Measurements from ENCODE around the gene PPM1D. TPM values are rescaled to one million over a fixed set of nuclear protein-coding genes. Genes with fewer than 3 reads are reported as not detected.
"Not testable (repeated sequence)": the region's sequence is repeated elsewhere in the genome, so short reads cannot be mapped to it uniquely, and the experiment has no call there.

Gene PPM1D
- total RNA-seq, 1 experiment from 2014 or later, result 19.0 TPM

DNA sequence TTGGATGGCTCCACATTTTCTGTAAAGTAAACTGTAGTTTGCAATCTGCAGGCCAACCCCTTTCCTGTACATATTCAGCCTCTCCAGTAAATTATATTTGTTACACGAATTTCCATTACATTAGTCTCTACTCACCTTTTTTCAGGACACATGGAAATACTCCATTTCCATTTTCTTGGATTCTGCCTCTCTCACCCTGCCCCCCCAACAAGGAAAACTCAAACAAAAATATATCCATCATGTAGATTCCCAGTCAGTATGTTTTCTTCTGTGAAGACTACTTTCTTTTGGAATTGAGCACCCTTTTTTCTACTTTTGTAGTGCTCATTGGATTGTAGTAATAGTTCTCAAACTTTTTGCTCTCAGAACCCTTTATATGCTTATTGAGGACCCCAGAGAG is 2.9 kb downstream of the PPM1D start:
- no peak overlapping the region for H2BK12ac ChIP-seq (ENCODE audit: insufficient read length, low read depth, low read length)
- H2BK15ac ChIP-seq (ENCODE audit: low read depth, low read length), result no peak overlapping the region
- no peak overlapping the region for H3K4ac ChIP-seq (ENCODE audit: low read depth, low read length)
- peak overlapping the region; percentile 88 for H3K4me2 ChIP-seq (ENCODE audit: insufficient read depth, insufficient read length, low read length)
- no peak overlapping the region for H4K8ac ChIP-seq (replicated peaks; ENCODE audit: insufficient read length, low read depth, low read length)
- Mint-ChIP-seq H3K4me3 (peak overlapping the region; percentile 93 to 96), H3K4me1 (peaks cover 19 to 21% of the 10 kb centered on the region in 2 experiments), H3K27me3 (ENCODE audit: low read depth) (no peaks in the 10 kb centered on the region), H3K36me3 (ENCODE audit: insufficient read depth in 1 of 3, low read depth in 3 of 3) (no peaks in the 10 kb centered on the region), H3K27ac (peak overlapping the region in 2 of 3 experiments; percentile 10 to 55; a peak in 4 of 7 replicates), H3K9me3 (no peaks in the 10 kb centered on the region; a peak in 1 of 5 replicates)
- TF ChIP-seq, protein P1, sequence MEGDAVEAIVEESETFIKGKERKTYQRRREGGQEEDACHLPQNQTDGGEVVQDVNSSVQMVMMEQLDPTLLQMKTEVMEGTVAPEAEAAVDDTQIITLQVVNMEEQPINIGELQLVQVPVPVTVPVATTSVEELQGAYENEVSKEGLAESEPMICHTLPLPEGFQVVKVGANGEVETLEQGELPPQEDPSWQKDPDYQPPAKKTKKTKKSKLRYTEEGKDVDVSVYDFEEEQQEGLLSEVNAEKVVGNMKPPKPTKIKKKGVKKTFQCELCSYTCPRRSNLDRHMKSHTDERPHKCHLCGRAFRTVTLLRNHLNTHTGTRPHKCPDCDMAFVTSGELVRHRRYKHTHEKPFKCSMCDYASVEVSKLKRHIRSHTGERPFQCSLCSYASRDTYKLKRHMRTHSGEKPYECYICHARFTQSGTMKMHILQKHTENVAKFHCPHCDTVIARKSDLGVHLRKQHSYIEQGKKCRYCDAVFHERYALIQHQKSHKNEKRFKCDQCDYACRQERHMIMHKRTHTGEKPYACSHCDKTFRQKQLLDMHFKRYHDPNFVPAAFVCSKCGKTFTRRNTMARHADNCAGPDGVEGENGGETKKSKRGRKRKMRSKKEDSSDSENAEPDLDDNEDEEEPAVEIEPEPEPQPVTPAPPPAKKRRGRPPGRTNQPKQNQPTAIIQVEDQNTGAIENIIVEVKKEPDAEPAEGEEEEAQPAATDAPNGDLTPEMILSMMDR (conservative IDR thresholded peaks at IDR 0.05), result no peak
- H4K91ac ChIP-seq (ENCODE audit: insufficient read length, low read depth, low read length), result no peak overlapping the region
- H2BK20ac ChIP-seq (ENCODE audit: low read depth, low read length, poor library complexity, severe bottlenecking), result no peak overlapping the region
- H4K20me1 ChIP-seq (ENCODE audit: control insufficient read depth, insufficient read depth, insufficient read length), result no peaks in the 10 kb centered on the region
- H2AK5ac ChIP-seq (ENCODE audit: insufficient read length, low read length), result no peak overlapping the region
- no peak overlapping the region for H2AFZ ChIP-seq (ENCODE audit: low read length)
- no peak overlapping the region for H3K18ac ChIP-seq (ENCODE audit: insufficient read length, low read depth, low read length)
- H3K27ac ChIP-seq (ENCODE audit: insufficient read length, low read depth, low read length), result no peak overlapping the region
- DNase-seq, result no peak
- peaks cover 5% of the 10 kb centered on the region for H3K79me1 ChIP-seq (ENCODE audit: insufficient read depth, low read depth, low read length, poor library complexity, severe bottlenecking)
- H3K9ac ChIP-seq (ENCODE audit: extremely low read depth, insufficient read length, low read length), result no peak overlapping the region
- no peaks in the 10 kb centered on the region for H3K9me3 ChIP-seq (ENCODE audit: control insufficient read depth, low read depth, low read length)
- peaks cover 26% of the 10 kb centered on the region; the same call in 1 of the 2 replicates for H3K79me2 ChIP-seq (ENCODE audit: insufficient read depth, low read length)
- H3K23me2 ChIP-seq (ENCODE audit: insufficient read length, low read depth, low read length, poor library complexity, severe bottlenecking), result peaks cover 9% of the 10 kb centered on the region
- H3K4me1 ChIP-seq (ENCODE audit: insufficient read depth, low read length), result no peaks in the 10 kb centered on the region
- no peak overlapping the region for H2BK5ac ChIP-seq (ENCODE audit: insufficient read length, low read length)
- no CpG with 5 or more reads among the region's 1 CpG for WGBS (ENCODE audit: extremely low coverage, insufficient read length, low lambda C conversion rate)
- H3K27me3 ChIP-seq (ENCODE audit: insufficient read depth, low read length), result no peaks in the 10 kb centered on the region
- H4K5ac ChIP-seq (ENCODE audit: insufficient read length, low read depth, low read length), result no peak overlapping the region
- H3T11ph ChIP-seq (ENCODE audit: low read length), result no peak overlapping the region
- H3K56ac ChIP-seq (ENCODE audit: insufficient read length, low read depth, low read length), result no peak overlapping the region
- H2BK120ac ChIP-seq (ENCODE audit: low read depth, low read length, poor library complexity, severe bottlenecking), result no peak overlapping the region
- H3K23ac ChIP-seq (ENCODE audit: insufficient read length, low read depth, low read length), result no peak overlapping the region
- H3K14ac ChIP-seq (ENCODE audit: insufficient read depth, low read length), result no peak overlapping the region

DNA sequence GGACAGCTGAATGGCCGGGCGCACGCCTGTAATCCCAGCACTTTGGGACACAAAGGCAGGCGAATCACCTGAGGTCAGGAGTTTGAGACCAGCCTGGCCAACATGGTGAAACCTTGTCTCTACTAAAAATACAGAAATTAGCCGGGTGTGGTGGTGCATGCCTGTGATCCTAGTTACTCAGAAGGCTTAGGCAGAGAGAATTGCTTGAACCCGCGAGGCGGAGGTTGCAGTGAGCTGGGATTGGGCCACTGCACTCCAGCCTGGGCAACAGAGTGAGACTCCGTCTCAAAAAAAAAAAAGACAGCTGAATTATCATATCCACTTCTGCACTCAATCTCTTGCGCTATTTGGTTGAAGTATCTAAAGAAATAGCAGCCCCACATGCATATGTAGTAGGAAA is 3.5 kb downstream of the PPM1D start:
- H3K27ac ChIP-seq (ENCODE audit: insufficient read length, low read depth, low read length); H3T11ph ChIP-seq (ENCODE audit: low read length); H2BK20ac ChIP-seq (ENCODE audit: low read depth, low read length, poor library complexity, severe bottlenecking); H3K79me1 ChIP-seq (ENCODE audit: insufficient read depth, low read depth, low read length, poor library complexity, severe bottlenecking); H3K36me3 Mint-ChIP-seq (ENCODE audit: insufficient read depth in 1 of 3, low read depth in 3 of 3); H4K20me1 ChIP-seq (ENCODE audit: control insufficient read depth, insufficient read depth, insufficient read length); H3K14ac ChIP-seq (ENCODE audit: insufficient read depth, low read length); H2AK5ac ChIP-seq (ENCODE audit: insufficient read length, low read length); H3K4me2 ChIP-seq (ENCODE audit: insufficient read depth, insufficient read length, low read length); H3K23me2 ChIP-seq (ENCODE audit: insufficient read length, low read depth, low read length, poor library complexity, severe bottlenecking); H2BK15ac ChIP-seq (ENCODE audit: low read depth, low read length); H3K18ac ChIP-seq (ENCODE audit: insufficient read length, low read depth, low read length); H4K91ac ChIP-seq (ENCODE audit: insufficient read length, low read depth, low read length); H3K9me3 Mint-ChIP-seq; H3K9ac ChIP-seq (ENCODE audit: extremely low read depth, insufficient read length, low read length); H4K8ac ChIP-seq (replicated peaks; ENCODE audit: insufficient read length, low read depth, low read length); H3K56ac ChIP-seq (ENCODE audit: insufficient read length, low read depth, low read length); H3K23ac ChIP-seq (ENCODE audit: insufficient read length, low read depth, low read length); H4K5ac ChIP-seq (ENCODE audit: insufficient read length, low read depth, low read length); DNase-seq; H3K27me3 Mint-ChIP-seq (ENCODE audit: low read depth); H3K4me1 ChIP-seq (ENCODE audit: insufficient read depth, low read length); H3K27me3 ChIP-seq (ENCODE audit: insufficient read depth, low read length); H2BK120ac ChIP-seq (ENCODE audit: low read depth, low read length, poor library complexity, severe bottlenecking); H3K27ac Mint-ChIP-seq; H3K9me3 ChIP-seq (ENCODE audit: control insufficient read depth, low read depth, low read length); H2BK5ac ChIP-seq (ENCODE audit: insufficient read length, low read length); H2AFZ ChIP-seq (ENCODE audit: low read length); H2BK12ac ChIP-seq (ENCODE audit: insufficient read length, low read depth, low read length); H3K4ac ChIP-seq (ENCODE audit: low read depth, low read length): not testable (repeated sequence)
- Mint-ChIP-seq H3K4me3 (peak overlapping the region; percentile 20 to 25; a peak in 3 of 5 replicates), H3K4me1 (peaks cover 15 to 16% of the 10 kb centered on the region in 2 experiments)
- peaks cover 26% of the 10 kb centered on the region; the same call in 1 of the 2 replicates for H3K79me2 ChIP-seq (ENCODE audit: insufficient read depth, low read length)
- no CpG with 5 or more reads among the region's 10 CpGs for WGBS (ENCODE audit: extremely low coverage, insufficient read length, low lambda C conversion rate)
